SK-N-SH (cell line): Measurements from ENCODE around the gene MTFMT.
A peak's percentile ranks its signal among the peaks of the same experiment; 100 is the strongest.

Experiments
- CHD2 ChIP-seq: fragments of 150-350 bp; IDR thresholded peaks from 2 replicates; pipeline ENCODE4 v1.6.1; 2018; ENCODE audit warnings: low read length; ENCODE audit not compliant: partially characterized antibody
- CTCF ChIP-seq: fragments of 200-600 bp; sonication (generic); IDR thresholded peaks from 2 replicates; pipeline ENCODE4 v1.6.1; 2017; ENCODE audit warnings: antibody characterized with exemption, mild to moderate bottlenecking, moderate library complexity
- FOXM1 ChIP-seq: IDR thresholded peaks from 2 replicates; pipeline ENCODE4 v1.4.0; 2012; ENCODE audit warnings: low read depth, mild to moderate bottlenecking
- GABPA ChIP-seq: IDR thresholded peaks from 2 replicates; pipeline ENCODE4 v1.4.0; 2012; ENCODE audit warnings: low read depth, mild to moderate bottlenecking
- NRF1 ChIP-seq: IDR thresholded peaks from 2 replicates; pipeline ENCODE4 v1.6.1; 2012; ENCODE audit warnings: low read depth, mild to moderate bottlenecking, low read length
- POLR2AphosphoS5 ChIP-seq: IDR thresholded peaks from 2 replicates; pipeline ENCODE4 v1.6.1; 2012; ENCODE audit warnings: low read depth, low read length
- RAD21 ChIP-seq: IDR thresholded peaks from 2 replicates; pipeline ENCODE4 v1.6.1; 2012; ENCODE audit warnings: mild to moderate bottlenecking, low read length
- RCOR1 ChIP-seq: fragments of 150-350 bp; IDR thresholded peaks from 2 replicates; pipeline ENCODE4 v1.6.1; 2017; ENCODE audit warnings: antibody characterized with exemption, low read length
- REST ChIP-seq: IDR thresholded peaks from 2 replicates; pipeline ENCODE4 v1.6.1; 2012; ENCODE audit warnings: mild to moderate bottlenecking, low read depth, low read length, moderate library complexity
- SIN3A ChIP-seq: IDR thresholded peaks from 2 replicates; pipeline ENCODE4 v1.6.1; 2012; ENCODE audit warnings: low read depth, mild to moderate bottlenecking, low read length, moderate library complexity, borderline replicate concordance
- SMC3 ChIP-seq: IDR thresholded peaks from 2 replicates; pipeline ENCODE4 v1.6.1; 2012; ENCODE audit warnings: low read depth, low read length, improper control_type of control experiment
- USF1 ChIP-seq: IDR thresholded peaks from 2 replicates; pipeline ENCODE4 v1.4.0; 2012; ENCODE audit warnings: low read depth, borderline replicate concordance
- USF2 ChIP-seq: fragments of 150-350 bp; IDR thresholded peaks from 2 replicates; pipeline ENCODE4 v1.6.1; 2017; ENCODE audit warnings: antibody characterized with exemption, low read length, low read depth, borderline replicate concordance

- no peak for TF ChIP-seq FOXM1
- peak; percentile 97 for TF ChIP-seq SMC3
- TF ChIP-seq POLR2AphosphoS5 = no peak
- TF ChIP-seq CTCF = peak; percentile 87
- no peak for TF ChIP-seq GABPA
- no peak for TF ChIP-seq RCOR1
- peak; percentile 51; the same call in 1 of the 2 replicates for TF ChIP-seq SIN3A
- TF ChIP-seq USF1 = no peak
- TF ChIP-seq NRF1 = no peak
- TF ChIP-seq REST = no peak
- TF ChIP-seq USF2 = no peak
- peak; percentile 93 for TF ChIP-seq RAD21
- TF ChIP-seq CHD2 = no peak
Measured at GRCh38 chr15:65054333-65055200, 25.1 kb upstream of the MTFMT start.
